Fibroblast of the aortic adventitia (primary cell): ENCODE measurements around the gene PTGFRN. TPM values are rescaled to one million over a fixed set of nuclear protein-coding genes. Genes with fewer than 3 reads are reported as not detected.
A peak's percentile ranks its signal among the peaks of the same experiment; 100 is the strongest.

Source experiments
- DNase-seq: peaks from one replicate; pipeline ENCODE4 v3.0.0-alpha.2; 2010; ENCODE audit warnings: low read depth
- H3K4me3 ChIP-seq: 2 replicates; pipeline ENCODE4 v1.5.1; 2011; ENCODE audit warnings: low read depth, mild to moderate bottlenecking, control low read depth, low read length, moderate library complexity
- total RNA-seq: library from RNA; depleted of rRNA; stranded (reverse); fragments of >200 nt; gene quantifications from 2 replicates; pipeline ENCODE4 v1.2.3, GENCODE V29; 2012; ENCODE audit warnings: low replicate concordance
- TF ChIP-seq, protein P1 (sequence below): IDR thresholded peaks from 2 replicates; pipeline ENCODE4 v1.5.1; 2011; ENCODE audit warnings: mild to moderate bottlenecking, low read length, control low read depth, inconsistent platforms; ENCODE audit not compliant: insufficient read depth

PTGFRN gene
- total RNA-seq, 1 donor, result 39.8 TPM

DNA sequence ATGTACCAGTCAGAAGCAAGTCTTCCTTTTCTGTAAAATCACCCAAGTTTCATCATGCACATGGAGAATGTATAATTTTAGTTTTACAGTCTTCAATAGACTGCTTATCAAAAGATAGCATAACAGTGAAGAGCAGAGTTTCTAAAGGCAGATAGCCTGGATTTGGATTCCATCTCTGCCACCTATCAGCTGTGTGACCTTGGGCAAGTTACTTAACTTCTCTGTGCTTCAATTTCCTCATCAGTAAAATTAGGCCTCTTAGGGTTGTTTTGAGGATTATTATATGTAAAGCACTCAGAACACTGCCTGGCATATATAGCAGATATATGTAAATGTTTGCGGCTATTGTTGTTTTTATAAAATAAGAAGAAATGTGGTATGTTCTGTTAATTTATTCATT is 38.9 kb downstream of the PTGFRN start:
- TF ChIP-seq, protein P1, sequence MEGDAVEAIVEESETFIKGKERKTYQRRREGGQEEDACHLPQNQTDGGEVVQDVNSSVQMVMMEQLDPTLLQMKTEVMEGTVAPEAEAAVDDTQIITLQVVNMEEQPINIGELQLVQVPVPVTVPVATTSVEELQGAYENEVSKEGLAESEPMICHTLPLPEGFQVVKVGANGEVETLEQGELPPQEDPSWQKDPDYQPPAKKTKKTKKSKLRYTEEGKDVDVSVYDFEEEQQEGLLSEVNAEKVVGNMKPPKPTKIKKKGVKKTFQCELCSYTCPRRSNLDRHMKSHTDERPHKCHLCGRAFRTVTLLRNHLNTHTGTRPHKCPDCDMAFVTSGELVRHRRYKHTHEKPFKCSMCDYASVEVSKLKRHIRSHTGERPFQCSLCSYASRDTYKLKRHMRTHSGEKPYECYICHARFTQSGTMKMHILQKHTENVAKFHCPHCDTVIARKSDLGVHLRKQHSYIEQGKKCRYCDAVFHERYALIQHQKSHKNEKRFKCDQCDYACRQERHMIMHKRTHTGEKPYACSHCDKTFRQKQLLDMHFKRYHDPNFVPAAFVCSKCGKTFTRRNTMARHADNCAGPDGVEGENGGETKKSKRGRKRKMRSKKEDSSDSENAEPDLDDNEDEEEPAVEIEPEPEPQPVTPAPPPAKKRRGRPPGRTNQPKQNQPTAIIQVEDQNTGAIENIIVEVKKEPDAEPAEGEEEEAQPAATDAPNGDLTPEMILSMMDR, result no peak
- no peak for DNase-seq

DNA sequence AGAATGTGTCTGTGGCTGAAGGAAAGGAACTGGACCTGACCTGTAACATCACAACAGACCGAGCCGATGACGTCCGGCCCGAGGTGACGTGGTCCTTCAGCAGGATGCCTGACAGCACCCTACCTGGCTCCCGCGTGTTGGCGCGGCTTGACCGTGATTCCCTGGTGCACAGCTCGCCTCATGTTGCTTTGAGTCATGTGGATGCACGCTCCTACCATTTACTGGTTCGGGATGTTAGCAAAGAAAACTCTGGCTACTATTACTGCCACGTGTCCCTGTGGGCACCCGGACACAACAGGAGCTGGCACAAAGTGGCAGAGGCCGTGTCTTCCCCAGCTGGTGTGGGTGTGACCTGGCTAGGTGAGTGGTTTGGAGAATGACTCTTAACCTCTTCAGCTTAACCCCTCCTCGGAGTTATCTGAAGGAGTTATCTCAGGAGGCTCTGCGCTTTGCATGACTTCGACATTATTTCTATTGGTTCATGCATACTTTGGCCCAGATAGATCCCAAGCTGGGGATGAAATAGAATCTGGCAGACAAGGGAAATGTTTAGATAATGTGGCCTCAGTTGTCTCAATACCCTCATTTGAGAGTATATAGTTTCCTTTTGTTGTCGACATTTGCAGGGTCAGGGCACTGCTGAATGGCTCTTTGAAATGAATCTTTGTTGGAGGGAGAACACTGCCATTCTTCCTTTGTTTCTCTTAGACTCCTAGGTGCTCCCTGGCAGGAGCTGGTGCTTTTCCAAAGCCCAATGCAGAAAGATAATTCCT is 39.7 kb downstream of the PTGFRN start:
- TF ChIP-seq, protein P1, result no peak
- no peak for DNase-seq

More for the DNA sequence above, 38.9 kb downstream of the PTGFRN start:
- no peak overlapping the region for H3K4me3 ChIP-seq

DNA sequence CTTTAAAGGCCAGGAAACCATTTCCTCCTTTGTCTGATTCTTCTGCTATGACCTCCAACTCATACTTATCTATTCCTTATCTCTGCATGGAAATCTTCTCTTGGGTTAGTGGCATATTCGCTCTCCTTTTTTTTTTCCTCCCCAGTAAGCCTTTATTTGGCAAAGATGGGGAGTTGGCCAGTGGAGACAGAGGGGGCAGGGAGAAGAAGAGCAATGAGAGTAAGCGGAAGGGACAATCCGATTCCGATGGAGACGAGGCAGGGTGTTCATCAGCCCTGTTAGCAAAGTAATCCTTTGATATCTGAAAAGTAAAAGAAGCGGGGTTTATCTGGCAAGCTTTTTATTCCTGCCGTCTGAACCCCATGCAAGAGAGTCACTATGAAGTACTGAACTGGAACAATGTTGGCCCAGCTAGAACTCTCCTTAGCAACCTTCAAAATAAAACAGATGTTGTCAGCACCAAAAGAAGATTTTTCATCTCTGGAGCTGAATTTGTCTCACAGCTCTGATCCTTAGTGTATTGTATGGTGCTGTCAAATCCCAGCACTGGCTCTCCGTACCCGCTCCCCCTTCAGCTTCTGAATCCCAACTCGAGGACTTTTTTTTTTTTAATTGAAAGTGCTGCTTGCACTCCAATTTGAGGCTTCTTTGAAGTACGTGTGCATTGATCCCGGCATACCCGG is 40.9 kb downstream of the PTGFRN start:
- DNase-seq, result peak; percentile 70
- H3K4me3 ChIP-seq, result no peak overlapping the region

More for the DNA sequence above, 39.7 kb downstream of the PTGFRN start:
- H3K4me3 ChIP-seq, result no peak overlapping the region

DNA sequence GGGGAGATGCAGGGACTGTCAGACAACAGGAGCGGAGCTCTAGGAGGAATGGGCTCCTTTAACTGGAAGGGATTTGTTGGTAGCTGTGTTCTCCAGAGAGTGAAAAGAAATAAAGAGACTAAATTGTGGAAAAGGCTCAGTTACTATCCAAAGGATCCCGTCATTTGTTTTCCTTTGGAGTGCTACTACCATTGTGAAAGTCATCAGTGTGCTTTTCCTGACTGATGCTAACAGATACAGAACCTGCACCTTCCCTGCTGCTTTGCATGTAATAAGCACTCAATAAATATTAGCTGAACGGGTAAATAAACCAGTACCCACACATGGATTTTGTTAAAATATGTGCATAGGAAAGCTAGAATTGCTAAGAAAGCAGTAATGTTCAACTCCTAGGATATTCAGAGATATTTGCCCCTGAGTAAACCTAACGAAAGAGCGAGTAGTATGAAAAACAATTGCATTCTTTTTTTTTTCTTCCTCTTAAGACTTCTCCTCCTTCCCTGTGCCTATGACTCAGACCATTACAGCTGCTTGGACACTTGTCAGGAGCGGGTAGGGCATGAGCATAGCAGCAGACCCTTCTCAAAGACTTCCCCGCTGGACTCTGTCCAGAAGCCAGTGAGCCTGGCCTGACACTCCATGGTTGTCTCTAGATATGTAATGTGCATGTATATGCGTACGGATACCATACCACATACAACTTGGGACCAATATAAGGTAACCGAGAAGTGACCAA is 41.7 kb downstream of the PTGFRN start:
- TF ChIP-seq, protein P1, result no peak
- no peak overlapping the region for H3K4me3 ChIP-seq
- DNase-seq, result peak; percentile 86

More for the DNA sequence above, 40.9 kb downstream of the PTGFRN start:
- TF ChIP-seq, protein P1, result no peak

DNA sequence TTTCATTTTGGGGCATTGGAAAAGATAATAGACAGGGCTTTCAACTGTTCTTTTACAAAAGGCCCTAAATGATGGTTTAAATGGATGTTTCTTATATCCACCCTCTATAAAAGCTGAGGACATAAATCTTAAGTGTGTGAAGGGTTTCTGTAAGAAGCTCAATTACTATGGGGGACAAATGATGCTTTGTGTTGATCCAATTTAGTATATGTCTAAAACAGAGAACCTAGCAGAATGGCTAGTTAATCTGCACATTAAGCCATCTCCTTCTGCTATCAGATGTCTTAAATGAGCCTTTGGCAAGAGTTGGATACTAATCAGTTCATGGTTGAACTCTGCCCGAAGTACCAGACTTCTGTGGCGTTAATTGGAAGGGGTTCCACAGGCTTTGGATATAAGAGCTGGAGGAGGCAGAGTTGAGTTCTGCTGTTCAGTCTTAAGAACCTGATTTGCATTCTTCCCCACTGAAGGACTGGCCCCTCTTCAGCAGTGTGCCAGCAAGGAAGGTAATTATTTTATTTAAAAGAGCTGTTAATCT is 43.1 kb downstream of the PTGFRN start:
- DNase-seq, result no peak
- H3K4me3 ChIP-seq, result no peak overlapping the region
- TF ChIP-seq, protein P1, result no peak

DNA sequence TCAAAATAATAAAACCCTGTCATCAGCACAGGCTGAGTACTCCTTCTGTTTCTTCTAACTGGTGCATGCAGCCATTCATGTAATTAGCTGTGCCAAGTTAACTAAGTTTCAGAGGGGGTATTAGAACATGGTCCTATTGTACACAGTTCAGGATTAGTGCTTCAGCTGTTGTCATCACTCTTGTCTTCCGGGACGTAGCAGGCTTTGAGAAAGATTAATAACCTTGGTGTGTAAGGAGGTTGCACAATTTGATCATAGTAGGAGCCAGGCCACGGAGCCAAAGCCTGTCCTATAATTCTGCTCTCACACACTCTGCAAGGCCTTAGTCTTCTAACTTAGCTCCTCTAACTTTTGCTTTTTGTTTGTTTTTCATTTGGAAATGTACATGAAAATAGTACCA is 44.7 kb downstream of the PTGFRN start:
- TF ChIP-seq, protein P1, result no peak
- DNase-seq, result peak; percentile 76
- no peak overlapping the region for H3K4me3 ChIP-seq
